ENCODE results near the gene TMEM143.
"Not testable (repeated sequence)": the region's sequence is repeated elsewhere in the genome, so short reads cannot be mapped to it uniquely, and the experiment has no call there.

TMEM143 gene

GRCh38 chr19:48325265-48325910, 38.4 kb downstream of the TMEM143 start, which contains the start of gene EMP3:
TSS of gene EMP3 (plus strand) at chr19:48325552. CDS start at chr19:48326845, 1,293 bp downstream.
- DNase-seq: peak; percentile 81

DNA sequence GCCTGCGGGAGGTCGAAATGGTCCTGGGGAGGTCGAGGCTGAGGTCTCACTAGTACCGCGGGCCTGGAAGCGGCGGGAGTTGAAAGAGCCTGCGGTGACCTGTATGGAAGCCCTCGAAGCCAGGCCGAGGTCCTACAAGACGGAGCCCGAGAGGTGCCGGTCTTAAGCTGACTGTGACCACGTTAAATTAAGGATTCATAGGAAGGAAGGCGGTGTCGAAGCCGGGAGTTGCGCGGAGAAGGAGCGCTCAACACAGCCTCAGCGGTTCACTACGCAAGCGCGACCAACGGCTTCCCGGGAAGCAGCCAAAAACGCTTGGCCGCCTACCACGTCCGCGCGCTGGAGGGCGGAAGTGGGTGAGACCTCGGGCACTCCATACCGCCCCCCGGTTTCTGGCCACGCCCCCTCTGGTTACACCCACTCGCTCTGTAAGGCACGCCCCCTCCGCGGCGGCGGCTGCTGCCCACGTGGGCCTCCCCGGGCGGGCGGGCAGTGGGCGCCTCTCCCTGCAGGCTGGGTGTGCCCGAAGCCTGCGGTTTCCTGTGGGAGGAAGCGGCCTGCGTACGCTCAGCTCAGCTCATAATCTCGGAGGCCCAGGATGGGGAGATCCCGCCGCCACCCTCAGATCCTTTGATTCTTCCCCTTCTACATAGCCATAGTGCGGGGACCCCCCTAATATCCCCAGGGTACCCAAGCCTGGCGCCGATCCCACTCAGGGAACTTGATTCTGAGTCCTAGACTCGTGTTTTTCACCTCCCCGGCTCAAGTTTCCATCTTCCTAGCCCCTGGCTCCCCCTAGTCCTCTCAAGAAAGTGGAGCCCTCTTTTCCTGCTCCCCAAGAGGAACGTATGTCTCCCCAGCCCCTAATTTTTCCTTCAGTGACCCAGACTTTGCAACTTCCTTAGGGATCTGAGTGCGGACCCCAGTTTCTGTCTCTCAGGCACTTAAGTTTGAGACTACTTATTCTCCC, 41.8 kb downstream of the TMEM143 start:
- DNase-seq: peak; percentile 75

DNA sequence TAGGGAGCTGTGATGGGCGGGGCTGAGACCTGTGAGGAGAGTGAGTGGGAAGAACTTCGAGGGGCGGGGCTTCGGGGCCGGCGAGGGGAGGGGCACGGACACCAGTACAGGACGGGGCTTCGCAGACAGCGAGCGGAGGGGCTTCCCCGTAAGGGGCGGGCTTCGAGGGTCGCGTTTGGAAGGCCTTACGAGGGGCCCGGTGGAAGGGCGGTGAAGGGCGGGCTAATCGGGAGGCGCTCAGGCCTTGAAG, 42.4 kb downstream of the TMEM143 start:
- DNase-seq: peak; percentile 81

DNA sequence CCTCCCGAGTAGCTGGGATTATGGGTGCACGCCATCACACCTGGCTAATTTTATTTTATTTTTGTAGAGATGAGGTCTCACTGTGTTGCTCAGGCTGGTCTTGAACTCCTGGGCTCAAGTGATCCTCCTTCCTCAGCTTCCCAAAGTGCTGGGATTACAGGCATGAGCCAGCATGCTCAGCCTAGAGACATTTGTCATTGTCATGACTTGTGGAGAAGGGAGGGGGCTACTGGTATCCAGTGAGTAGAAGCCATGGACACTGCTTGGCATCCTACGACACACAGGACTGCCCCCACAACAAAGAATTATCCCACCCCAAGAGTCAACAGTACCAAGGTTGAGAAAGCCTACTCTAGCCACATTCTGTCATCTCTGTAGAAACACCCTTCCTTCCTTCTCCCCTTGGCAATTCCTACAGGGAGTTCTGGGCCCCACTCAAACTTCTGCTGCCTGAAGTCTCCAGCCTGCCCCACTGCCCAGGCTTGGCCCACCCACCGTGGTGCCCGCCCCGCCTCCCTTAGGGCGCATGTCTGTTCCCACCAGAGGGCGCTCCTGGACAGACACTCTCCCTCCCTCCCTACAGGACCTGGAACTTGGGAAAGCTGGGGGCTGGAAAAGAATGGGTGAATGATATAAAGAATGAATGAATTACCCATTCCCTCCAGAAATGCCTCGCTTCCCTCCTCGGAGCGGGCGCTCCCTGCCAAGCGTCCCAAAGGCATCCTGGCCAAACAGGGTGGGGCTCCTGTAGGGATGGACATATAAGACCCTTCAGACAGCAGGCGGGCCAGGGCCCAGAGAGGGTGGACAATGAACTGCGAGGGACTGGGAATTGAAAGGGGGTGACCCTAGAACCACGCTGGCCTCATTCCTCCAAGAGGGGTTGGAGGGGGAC, 43.8 kb downstream of the TMEM143 start:
- DNase-seq: no peak

- no peak for DNase-seq
Measured at GRCh38 chr19:48318286-48318987, 45.3 kb downstream of the TMEM143 start.

- DNase-seq: not testable (repeated sequence)
Measured at GRCh38 chr19:48317708-48317960, 46.1 kb downstream of the TMEM143 start.

GRCh38 chr19:48315712-48316111, 48.0 kb downstream of the TMEM143 start:
- no peak for DNase-seq

GRCh38 chr19:48311384-48311783, 52.4 kb downstream of the TMEM143 start:
- no peak for DNase-seq

GRCh38 chr19:48310227-48310626, 53.5 kb downstream of the TMEM143 start:
- DNase-seq: no peak

- DNase-seq: not testable (repeated sequence)
Measured at GRCh38 chr19:48309731-48310130, 54.0 kb downstream of the TMEM143 start.

- no peak for DNase-seq
Measured at GRCh38 chr19:48308631-48309586, 54.8 kb downstream of the TMEM143 start.

DNA sequence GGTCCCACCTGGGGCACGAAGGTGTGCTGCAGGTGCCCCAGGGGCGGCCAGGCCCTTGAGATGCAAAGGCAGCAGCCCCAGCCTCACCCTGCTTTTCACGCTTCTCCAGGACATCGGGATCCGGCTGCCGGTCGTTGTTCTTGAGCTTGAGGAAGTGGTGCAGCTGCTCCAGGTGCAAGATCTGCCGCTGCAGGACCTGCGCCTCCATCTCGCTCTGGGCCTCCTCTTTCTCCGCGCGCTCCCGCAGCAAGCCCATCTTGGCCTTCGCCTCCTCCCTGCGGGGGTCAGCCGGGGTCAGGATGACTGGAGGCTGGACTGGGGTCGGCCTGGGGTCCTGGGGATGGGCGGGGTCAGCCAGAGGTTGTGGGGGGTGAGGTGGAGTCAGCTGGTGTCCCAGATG, 59.9 kb downstream of the TMEM143 start:
- DNase-seq: no peak

- DNase-seq: no peak
Measured at GRCh38 chr19:48303367-48303766, 60.4 kb downstream of the TMEM143 start.

- DNase-seq: no peak
Measured at GRCh38 chr19:48302600-48302959, 61.2 kb downstream of the TMEM143 start.

DNA sequence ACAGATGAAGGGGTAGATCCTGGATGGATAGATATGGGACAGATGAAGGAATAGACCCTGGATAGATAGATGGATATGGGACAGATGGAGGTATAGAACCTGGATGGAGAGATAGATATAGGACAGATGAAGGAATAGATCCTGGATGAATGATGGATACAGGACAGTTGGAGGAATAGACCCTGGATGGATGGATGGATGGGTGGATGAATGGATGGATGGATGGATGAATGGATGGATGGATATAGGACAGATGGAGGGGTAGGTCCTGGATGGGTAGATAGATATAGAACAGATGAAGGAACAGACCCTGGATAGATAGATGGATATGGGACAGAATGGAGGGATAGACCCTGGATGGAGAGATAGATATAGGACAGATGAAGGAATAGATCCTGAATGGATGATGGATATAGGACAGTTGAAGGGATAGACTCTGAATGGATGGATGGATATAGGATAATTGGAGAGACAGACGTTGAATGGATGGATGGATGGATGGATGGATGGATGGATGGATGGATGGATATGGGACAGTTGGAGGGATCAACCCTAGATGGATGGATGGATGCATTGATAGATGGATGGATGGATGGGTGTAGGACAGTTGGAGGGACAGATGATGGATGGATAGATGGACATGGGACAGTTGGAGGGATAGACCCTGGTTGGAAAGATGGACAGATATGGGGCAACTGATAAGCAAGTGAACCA, 61.7 kb downstream of the TMEM143 start:
- DNase-seq: no peak

DNA sequence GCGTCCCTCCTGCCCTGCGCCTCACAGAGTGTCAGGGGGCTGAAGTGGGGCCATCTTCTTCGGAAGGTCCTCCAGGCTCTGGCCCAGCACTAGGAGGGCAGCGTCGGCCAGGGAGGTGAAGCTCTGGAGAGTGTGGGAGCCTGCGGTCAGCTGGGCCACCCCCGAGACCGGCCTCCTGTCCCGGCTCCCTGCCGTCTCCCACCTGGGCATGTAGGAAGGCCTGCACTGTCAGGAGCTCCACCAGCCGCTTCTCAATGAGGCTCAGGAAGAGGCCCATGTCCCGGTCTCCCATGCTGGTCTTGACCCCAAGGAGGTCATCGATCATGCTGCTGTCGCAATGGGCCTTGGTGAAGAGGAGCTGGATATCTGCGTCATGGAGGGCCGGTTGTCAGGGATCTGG, 65.8 kb downstream of the TMEM143 start:
- DNase-seq: no peak

DNA sequence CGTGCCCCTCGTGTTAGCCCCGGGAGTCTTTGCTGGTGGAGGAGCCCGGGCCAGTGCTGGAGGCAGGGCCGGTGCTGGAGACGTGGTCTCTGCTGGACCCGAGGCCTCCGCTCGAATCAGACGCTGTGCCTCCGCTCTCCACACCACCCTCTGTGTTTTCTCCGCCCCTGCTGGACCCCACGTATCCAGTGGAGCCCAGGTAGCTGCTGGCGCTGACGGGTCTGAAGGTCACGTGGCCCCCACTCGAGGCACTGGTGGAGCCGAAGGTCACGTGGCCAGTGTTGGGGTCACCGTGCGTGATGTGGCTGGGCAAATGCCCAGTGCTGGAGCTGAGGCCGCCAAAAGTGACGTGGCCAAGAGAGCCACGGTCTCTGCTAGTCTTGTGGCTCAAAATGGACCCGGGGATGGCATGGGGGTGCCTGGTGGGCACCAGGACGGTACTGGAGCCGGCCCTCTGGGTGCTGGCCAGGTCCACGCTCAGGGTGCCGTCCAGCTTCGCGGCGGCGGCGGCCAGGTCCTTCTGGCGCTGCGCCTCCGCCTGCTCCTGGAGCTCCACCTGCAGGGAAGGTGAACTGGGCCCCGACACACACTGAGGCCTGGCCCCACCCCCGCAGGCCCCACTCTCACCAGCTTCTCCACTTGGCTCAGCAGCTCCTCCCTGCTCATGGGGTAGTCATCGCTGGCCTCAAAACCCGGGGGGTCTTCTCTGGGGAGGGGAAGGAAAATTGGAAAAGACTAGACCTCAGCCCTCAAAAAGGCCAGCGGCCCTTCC, 66.6 kb downstream of the TMEM143 start:
- no peak for DNase-seq

DNA sequence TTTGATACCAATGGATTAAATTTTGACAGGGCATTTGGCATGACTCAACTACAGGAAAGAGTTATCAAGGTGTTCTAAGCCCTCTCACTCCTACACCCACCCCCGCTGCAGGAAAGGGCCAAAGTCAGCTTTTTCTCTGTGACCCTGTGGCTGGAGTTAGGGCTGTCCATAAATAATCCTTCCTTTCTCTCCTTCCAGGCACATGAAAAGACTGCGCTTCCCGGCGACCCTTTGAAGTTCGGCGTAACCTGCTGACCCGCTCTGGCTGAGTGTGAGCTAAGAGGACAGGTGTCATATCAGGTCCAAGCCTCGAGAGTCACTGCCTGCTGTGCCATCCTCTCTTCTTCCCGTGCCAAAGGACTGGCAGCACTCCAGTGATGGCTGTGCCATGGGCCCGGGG, 68.3 kb downstream of the TMEM143 start:
- DNase-seq: no peak

GRCh38 chr19:48292798-48293197, 70.9 kb downstream of the TMEM143 start:
- no peak for DNase-seq

DNA sequence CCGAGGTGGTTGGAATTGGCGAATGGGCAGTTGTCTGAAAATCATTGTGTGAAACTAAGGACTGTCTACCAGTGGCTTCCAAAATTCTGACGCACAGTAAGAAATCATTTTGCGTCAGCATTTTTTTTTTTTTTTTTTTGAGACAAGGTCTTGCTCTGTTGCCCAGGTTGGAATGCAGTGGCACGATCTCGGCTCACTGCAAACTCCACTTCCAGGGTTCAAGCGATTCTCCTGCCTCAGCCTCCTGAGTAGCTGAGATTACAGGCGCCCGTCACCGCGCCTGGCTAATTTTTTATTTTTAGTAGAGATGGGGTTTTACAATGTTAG, 72.3 kb downstream of the TMEM143 start:
- DNase-seq: not testable (repeated sequence)
